ENCODE data around the gene AIRE.

The AIRE gene

DNA sequence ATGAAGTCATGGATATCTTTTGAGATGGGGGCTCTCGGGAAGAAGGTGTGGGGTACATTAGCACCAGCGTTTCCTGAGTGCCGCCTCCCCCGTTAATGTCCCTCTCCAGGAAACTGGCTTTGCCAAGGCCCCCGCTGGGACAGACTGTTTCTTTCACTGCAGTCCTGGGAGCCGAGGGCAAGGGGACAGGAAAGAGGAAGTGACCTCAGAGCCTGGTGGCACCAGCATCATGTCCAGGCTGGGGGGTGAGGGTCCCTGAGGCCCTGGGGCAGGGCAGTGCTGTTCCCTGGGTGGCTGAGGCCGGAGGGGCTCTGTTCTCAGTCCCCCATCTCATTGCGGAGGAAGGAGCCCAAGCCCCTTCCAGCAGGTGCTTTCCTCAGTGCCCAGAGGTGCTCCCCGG, 20.0 kb downstream of the AIRE start:
- peak; percentile 31 to 57 (median 37) for DNase-seq

DNA sequence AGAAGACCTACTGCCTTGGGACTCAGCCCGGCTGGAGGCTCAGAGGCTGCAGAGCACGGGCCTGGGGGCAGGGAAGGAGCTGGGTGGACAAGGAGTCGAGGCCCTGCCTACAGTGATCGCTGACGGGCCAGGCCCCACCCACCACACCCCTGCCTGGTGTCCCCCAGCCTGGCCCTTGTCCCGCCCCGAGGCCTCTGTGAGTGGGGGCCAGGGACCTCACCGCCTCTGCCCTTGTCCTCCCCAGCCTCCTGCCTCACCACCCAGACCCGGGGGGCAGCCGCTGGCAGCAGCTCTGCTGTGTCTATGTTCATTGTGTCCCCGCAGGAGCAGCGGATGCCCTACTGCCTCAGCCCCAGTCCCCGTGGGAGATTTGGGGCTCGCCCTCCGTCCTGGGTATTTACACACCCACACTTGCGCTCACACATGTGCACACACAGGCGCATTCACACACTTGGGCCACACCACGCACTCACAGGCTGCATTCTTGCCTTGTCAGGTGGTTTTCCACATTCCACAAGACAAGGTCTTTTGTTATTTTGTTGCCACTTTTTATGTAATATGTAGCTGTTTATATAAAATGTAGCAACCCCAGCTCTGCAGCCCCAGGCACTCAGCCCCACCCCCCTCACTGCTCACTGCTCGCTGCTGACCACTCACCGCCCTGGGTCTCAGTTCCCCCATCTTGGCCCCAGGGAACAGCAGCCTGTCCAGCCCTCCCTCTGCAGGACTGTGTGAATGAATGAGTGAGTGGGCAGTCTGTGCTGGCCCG, 21.4 kb downstream of the AIRE start:
- no peak for DNase-seq

DNA sequence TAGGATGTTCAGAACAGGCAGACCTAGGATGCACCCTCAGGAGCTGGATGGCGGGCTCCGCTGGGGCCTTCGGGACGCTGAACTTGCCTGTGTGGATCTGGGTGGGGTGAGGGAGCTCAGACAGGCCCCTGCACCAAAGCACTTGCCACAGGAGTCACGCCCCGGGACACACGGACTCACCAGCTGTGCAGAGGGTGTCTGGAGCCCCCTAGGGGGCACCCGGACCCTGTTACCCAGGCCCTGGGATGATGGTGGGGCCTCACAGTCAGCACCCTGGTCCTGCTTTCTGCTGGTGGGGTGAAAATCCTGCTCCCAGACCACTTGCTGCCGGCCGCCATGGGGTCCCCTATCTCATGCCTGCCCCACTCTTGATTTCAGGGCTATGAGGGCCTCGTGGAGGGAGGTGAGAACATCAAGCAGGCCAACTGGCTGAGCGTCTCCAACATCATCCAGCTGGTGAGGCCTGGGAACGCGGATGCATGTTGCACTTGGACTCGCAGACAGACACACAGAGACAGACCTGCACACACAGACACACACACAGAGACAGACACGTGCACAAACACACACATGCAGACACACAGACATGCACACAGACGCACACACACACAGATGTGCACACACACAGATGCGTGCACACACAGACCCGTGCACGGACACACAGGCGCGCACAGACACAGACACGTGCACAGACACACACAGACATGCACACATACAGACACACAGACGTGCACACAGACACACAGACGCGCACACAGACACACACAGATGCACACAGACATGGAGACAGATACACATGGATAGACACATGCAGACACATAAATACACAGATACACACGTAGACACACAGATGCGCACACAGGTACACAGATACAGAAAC, 25.2 kb downstream of the AIRE start:
- DNase-seq: no peak

DNA sequence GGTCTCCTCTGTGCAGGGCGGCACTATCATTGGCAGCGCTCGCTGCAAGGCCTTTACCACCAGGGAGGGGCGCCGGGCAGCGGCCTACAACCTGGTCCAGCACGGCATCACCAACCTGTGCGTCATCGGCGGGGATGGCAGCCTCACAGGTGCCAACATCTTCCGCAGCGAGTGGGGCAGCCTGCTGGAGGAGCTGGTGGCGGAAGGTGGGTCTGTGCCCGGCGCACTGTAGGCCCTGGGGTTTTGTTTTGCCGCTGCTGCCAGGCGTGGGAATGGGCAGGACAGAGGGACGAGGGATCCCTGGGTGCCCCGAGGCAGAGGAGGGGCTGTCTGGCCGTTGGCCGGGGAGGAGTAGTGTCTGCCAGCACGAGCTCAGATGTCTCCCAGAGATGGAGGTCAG, 26.4 kb downstream of the AIRE start:
- DNase-seq: no peak

DNA sequence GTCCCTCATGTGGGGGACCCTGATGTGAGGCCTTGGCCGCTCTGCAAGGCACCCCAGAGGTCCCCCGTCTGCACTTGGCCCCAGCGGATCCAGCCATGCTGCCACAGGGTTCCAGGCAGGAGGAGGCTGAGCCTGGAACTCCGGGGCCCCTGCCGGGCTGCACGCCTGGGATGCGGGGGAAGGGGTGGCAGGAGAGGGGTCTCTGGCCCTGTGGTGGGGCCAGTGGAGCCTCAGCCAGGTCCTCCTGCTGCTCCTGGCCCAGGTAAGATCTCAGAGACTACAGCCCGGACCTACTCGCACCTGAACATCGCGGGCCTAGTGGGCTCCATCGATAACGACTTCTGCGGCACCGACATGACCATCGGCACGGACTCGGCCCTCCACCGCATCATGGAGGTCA, 27.0 kb downstream of the AIRE start:
- no peak for DNase-seq

DNA sequence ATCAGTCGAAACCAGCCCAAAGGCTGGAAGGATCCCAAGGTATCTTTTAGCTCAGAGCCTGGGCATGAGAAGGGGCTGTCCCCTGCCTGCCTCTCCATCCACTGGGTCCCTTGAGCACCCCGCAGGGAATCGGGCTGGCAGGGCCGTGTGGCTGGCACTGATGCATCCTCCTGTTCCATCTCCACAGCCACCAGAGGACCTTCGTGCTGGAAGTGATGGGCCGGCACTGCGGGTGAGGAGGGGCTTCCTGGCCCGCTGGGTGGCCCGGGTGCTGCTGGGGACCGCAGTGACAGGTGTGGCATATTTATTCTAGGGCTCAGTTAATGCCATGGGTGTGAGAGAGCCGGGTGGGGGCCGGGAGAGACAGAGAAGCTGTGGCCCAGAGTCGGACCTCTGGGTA, 27.8 kb downstream of the AIRE start:
- no peak for DNase-seq

DNA sequence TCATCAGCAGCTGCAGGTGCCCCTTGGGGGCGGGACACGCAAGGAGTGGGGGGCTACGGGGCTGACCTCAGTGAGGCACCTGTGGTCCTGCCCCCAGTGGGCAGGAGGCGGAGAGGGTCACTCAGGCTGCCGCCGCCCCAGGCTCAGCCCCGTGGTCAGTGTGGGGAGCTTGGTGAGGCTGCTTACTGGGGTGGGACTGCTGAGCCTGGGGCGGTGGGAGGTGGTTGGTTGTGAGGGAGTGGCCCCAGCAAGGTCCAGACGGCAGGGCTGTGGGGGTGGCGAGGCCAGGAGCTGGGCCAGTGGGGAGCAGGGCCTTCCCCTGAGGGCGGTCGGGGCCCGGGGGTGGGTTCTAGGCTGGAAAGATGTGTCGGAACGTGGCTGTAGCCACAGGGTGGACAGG, 28.5 kb downstream of the AIRE start:
- DNase-seq: no peak

DNA sequence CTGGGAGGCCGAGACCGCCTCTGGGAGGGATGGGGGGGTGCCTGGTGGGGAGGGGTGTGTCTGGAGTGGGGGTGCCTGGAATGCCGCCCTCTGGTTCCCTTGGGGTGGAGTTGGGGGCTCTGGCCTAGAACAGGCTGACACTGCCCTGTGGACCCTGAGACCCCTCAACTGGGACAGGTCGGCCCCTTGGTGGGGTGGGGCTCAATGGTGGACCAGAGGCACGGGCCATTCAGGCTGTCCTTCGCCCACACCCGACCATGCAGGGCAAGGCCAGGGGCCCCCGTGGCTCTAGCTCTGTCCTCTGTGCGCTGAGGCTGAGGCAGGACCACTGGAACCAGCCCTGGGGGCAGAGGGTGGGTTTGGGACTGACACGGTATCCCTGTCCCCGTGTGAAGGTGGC, 28.9 kb downstream of the AIRE start:
- DNase-seq: no peak

DNA sequence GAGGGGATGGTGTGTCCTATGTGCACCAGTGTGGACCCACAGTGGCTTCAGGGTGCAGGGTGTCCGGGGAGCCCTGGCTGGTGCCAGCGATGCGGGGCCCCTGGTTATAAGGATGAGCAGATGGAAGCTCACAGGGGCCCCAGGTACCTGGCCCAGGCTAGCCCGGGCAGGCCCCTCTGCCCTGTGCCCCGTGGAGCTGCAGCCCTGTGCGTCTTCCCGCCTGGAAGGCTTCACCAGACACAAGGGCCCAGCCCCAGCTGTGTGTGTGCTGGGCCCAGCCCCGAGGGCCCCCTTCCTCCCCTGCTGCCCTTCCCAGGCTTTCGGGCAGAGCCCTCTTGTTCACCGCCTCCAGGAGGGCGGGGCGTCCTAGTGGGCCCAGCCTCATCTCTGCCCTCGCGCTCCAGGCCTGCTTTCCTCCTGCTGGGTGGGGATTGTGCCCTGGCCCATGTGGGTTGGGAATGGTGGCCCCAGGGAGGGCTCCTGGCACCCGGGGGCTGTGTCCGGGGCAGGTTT, 30.1 kb downstream of the AIRE start:
- DNase-seq: no peak

DNA sequence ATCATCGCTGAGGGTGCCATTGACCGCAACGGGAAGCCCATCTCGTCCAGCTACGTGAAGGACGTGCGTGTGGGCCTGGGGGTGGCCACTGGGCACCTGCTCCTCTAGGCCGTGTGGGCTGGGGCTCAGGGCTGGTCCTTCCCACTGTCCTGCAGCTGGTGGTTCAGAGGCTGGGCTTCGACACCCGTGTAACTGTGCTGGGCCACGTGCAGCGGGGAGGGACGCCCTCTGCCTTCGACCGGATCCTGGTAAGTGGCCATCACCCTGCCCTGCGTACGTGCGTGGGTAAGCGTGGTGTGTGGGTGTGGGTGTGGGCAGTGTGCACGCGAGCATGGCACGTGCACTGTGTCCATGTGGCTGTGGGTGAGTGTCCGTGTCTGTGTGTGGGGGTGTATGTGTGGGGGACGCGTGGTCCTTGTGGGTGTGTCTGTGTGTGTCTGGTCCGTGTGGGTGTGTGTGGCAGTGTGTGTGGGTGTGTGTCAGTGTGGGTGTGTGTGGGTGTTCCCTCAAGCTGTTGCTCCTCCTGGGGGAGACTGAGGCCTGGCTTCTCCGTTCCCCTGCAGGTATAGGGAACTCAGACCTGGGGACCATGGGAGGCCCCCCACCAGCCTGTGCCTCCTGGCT, 30.7 kb downstream of the AIRE start:
- DNase-seq: no peak

DNA sequence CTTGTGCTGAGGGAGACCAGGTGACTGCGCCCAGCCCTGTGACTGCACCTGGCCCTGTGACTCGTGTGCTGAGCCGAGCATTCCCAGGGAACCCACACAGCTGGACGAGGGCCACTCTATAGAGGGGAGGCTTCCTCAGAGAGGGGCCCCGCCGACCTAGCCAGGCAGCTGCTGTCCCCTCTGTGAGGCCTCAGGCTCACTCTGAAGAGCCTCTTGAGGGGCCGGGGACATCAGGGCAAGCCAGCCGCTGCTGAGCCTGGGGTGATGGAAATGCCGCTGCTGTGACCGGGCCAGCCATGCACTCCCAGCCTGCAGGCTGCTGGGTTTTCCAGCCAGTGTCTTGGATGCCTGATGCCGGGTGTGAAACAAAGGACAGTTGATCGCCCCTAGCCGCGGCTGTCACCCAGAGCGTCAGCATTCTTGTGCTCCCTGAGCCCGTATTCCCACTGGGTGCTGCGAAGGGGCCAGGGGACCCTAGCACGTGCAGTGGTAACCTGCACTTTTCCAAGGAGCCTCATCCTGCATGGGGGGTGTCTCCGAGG, 31.6 kb downstream of the AIRE start:
- no peak for DNase-seq

DNA sequence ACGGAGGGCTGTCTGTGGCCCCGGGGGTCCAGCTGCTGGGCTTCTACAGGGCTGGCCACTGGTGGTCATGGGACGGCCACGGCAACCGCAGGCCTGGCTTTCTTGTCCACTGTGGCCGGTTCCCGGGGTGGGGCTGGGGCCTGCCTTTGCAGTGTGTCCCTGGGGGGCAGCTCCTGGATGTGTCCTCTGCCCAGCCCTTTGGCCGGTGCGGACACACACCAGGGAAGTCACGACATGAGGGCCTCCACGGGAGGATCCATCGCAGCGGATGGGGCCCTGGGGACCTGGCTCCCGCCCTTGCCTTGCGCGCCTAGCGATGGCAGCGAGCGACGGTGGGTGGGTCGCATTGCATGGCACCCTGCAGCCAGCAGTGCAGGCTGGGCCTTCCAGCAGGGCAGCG, 32.2 kb downstream of the AIRE start:
- DNase-seq: no peak

DNA sequence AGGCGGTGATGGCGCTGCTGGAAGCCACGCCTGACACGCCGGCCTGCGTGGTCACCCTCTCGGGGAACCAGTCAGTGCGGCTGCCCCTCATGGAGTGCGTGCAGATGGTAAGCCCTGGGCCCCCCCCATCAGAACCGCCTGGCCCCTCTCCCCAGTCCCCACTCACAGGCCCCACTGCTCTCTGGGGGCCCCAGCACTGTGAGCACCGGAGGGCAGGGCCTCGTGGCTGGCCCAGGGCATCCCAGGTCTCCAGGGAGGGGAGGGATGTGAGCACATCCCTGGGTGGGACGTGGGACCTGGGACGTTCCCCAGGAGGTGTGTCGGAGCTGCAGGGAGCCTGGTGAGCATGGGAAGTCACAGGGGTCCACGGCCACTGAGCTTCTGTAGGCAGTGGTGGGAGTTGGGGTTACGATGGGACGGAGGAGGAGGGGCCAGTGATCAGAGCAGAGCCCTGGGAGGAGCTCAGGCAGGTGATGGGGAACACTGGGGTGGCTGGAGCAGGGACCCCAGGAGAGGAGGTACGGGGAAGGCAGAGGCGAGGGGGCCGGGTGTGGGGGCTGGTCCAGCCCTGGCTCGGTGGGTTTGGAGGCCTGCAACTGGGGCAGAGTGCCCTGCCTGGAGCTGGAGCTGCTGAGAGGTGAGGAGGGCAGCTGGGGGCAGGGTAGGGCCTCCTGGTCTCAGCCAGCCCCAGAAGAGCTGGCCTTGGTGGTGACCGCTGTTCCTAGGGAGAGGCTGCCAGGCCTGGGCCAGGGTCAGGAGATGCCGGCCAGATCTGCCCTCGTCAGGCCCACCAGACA, 33.0 kb downstream of the AIRE start:
- DNase-seq: no peak

DNA sequence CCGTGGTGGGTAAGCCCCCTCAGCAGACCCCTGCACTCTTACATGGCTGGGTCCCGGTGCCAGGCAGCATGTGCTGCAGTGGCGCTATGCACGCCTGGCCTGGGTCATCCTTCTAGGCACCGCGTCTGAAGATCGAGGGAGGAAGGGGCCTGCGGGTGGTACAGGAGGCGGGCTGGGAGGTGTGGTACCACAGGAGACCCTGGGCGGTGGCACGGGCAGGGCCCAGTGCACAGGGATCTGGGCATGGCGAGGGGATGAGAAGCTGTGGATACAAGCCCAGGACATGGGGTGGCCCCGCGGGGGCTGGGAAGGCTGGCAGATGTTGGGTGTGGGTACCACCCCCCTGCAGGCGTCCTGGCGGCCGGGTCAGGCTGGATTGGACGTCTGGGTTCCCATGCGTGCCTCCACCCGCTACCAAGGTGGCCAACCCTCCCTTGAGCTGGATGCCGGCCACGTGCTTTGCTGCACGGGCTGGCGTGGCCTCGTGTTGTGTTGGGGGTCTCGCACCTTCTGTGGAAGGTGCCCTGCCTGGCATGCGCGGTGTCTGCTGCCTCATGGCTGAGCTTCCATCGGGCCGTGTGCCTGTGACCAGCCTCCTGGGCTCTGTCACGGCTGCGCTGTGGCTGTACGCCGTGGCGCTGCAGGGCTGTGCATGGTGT, 33.9 kb downstream of the AIRE start:
- DNase-seq: no peak

DNA sequence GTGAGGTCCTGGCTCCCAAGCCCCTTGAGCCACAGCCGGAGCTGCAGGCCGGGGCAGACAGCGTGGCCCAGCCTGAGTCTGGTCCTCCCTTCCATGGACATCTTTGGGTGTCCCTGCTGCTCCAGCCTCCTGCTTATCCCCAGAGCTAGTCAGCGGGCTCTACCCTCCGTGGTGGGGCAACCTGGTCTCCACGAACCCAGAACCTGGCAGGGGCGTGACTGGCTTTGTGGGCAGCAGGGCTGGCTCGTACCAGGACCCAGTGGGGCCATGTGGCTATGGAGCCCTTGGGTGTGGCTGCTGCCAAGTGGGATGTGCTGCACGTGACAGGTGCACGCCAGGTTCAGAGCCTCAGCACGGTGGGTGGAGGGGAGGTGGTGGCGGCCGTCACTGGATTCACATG, 35.2 kb downstream of the AIRE start:
- DNase-seq: no peak

DNA sequence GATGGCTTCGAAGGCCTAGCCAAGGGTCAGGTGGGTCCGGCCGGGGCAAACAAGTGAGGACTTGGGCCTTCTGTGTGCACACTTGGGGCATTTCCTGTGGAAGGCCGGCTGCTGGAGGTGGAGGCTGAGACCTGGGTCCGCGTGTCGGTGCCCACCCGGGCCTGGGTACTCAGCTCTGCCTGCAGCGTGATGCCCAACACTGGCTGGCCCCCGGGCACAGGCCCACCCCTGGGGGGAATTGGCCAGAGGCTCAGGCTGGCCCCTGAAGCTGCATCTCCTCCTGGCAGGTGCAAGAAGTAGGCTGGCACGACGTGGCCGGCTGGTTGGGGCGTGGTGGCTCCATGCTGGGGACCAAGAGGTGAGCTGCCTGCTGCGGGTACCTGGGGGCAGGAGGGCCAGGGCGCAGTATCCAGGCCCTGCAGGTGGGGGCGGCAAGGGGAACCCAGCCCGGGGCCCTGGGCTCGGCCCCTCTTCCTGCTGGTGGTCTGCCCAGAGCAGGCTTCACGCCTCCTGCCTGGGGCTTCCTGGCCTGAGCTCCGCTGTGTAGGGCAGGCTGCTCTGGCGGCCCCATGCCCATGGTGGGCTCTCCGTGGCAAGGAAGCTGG, 36.3 kb downstream of the AIRE start:
- DNase-seq: no peak

DNA sequence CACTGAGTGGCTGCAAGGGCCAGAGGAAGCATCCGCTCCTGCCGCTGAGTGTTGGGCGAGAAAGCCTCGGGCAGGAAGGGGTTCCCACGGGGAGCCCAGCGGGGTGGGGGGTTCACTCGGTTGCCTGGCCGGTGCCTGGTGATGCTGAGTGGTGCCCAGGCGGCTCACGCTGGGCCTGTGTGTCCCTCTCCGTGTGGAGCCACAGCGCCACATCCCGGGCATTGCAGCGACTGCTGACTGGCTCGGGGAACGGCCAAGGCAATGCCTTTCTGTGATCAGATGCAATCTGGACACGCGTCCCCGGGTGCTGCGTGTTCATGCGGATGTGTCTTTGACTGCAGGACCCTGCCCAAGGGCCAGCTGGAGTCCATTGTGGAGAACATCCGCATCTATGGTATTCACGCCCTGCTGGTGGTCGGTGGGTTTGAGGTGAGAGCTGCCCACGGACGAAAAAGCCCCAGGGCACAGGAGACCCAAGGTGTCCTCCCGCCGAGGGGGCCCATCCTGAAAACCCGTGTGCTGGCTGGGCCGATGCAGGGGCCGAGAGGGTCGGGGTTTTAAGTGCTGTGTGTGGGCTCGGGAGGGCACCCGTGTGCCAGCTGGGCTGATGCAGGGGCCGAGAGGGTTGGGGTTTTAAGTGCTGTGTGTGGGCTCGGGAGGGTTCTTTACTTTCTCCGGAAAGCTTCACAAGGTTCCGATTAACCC, 37.1 kb downstream of the AIRE start:
- DNase-seq: no peak

DNA sequence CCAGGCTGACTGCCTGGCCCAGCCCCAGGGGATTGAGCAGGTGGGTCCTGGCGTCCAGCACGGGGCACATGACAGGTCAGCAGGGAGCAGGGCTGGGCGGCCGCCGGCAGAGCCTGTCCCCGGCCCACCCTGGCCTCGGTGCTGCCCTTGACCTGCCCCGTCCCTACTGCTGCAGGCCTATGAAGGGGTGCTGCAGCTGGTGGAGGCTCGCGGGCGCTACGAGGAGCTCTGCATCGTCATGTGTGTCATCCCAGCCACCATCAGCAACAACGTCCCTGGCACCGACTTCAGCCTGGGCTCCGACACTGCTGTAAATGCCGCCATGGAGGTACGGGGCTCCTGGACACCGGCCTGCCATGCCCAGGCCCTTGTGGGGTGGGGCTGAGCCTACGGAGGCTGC, 37.9 kb downstream of the AIRE start:
- no peak for DNase-seq

DNA sequence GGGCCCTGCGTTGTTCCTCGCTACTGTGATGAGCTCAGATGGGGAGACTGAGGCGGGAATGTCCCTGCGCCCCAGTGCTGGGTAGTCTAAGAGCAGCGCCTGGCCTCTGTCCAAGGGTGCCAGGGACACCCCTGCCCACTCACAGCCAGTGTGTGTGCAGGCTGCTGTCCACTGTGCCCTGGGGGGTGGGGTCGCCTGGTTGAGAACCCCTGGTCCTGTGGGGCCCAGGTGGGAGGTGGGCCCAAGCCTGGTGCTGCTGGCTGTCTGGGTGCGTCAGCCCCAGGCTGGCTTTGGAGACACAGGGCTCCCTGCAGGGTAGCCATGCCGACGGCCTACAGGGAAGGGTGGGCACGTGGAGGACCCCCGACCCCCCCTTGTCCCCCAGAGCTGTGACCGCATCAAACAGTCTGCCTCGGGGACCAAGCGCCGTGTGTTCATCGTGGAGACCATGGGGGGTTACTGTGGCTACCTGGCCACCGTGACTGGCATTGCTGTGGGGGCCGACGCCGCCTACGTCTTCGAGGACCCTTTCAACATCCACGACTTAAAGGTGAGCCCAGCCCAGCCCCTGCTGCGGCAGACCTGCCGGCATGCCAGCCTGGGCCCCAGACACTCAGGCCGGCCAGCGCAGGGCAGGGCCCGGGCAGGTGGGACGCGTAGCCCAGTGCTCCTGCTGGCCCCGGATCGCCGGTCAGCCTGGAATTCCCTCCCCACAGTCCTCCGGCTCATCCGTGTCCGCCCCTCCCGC, 38.6 kb downstream of the AIRE start:
- no peak for DNase-seq

DNA sequence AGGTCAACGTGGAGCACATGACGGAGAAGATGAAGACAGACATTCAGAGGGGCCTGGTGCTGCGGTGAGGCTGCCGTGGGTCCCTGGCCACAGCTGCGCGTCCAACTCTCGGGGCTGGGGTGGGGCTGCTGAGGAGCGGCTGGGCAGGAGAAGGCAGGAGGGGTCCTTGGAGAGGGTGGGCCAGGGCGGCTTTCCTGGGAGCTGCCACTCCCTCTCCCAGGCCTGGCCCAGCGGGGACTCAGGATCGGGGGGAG, 39.1 kb downstream of the AIRE start:
- DNase-seq: no peak

Measured in suppressor macrophage treated with lipopolysaccharide for 1 hour (primary cell).